GM10847 (cell line): ENCODE measurements around the gene TUT1.

ENCODE experiments used
- POLR2A ChIP-seq: IDR thresholded peaks from 2 replicates; pipeline ENCODE4 v1.6.1; 2011; ENCODE audit not compliant: insufficient read length; ENCODE audit errors: extremely low read depth

Gene TUT1

DNA sequence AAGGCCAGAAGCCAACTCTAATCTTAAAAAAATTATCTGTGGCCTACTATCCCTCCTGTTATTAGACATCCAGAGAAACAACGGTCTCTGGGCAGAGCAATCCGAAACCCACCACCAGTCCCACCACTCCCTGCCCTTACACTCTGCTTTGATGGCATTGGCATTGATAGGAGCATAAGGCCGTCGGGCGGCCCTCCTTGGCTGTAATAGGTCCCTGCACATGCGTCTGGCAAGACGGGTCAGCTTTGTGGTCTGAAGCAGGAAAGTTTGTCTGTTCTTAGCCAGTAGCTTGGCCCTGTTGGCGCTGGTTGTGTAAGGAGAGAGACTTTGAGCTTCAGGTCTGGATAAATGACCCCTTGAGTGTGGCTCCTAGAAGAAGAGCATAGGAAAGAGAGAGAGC, 3.8 kb upstream of the TUT1 start:
- no peak for TF ChIP-seq POLR2A

DNA sequence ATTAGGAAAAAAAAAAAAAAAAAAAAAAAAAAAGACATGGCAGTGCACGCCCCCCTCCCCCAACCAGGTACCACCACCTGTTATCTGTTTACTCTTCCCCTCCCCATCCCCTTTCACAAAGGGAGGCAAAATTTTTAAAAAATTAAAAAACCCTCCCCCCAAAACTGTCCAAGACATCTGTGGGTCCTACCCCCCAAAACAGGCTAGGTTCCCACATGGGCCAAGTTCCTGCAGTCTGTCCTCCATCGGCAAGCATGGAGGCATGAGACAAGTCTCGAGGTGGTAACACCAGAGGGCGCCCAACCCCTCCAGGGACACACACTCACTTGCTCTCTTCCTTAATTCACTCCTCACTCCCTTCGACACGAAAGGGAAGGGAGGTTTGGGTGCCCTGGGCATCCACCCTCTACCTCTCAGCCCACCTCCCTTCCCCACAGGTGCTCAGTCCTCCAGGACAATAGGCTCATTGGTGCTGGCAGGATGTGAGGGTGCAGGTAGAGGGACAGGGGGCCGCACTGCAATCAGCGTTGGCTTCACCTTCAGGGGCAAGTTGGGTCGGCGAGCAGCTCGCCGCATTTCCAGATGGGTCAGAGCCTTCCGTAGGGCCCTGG, 2.2 kb upstream of the TUT1 start:
- TF ChIP-seq POLR2A: no peak

DNA sequence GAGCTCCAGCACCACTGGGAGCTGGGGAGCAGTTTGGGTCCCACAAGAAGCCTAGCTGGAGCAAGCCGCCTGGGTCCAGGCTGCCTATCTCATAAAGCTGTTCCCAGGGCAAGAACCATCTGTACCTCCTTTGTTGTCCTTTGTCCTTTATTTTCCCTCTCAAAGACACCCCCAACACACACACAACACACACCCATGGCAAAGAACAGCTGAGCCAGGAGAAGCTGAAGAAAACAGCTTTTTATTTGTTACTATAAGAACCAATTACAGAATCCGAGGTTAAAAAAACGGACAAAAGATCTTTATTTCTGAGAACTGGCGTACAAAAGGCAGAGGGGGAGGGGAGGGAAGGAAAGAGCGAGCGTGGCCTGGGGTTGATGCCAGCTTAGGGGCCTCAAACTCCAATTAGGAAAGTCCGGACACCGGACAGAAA, 1.7 kb upstream of the TUT1 start:
- TF ChIP-seq POLR2A: no peak

DNA sequence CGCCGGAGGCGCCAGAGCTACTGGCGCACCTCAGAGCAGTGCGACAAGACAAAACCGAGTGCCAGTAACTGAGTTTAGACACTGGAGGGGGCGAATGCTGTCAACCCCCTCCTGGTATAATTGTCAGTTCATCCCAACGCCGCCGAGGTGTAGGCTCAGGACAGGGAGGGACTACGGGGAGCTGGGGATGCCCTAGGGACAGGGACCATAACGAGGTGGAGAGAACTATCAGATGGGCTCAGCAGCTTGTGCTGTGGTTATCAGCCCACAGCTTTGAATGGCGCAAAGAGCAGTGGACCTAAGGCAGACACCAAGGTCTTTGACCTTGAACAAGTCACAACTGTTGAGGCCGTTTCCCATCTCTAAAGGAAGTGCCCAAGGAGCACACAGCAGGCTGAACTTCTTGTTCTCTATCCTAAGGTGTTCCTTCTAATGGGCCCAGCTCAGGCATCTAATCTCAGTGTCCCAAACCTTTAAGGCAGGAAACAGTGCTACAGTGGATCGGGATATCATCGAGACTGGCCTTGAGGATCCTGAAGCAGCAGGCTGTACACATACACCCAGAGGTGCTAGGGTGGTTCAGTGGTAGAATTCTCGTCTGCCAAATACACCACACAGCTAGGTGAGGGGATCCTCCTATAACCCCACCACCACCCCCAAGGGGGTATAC, 958 bp upstream of the TUT1 start:
- no peak for TF ChIP-seq POLR2A

DNA sequence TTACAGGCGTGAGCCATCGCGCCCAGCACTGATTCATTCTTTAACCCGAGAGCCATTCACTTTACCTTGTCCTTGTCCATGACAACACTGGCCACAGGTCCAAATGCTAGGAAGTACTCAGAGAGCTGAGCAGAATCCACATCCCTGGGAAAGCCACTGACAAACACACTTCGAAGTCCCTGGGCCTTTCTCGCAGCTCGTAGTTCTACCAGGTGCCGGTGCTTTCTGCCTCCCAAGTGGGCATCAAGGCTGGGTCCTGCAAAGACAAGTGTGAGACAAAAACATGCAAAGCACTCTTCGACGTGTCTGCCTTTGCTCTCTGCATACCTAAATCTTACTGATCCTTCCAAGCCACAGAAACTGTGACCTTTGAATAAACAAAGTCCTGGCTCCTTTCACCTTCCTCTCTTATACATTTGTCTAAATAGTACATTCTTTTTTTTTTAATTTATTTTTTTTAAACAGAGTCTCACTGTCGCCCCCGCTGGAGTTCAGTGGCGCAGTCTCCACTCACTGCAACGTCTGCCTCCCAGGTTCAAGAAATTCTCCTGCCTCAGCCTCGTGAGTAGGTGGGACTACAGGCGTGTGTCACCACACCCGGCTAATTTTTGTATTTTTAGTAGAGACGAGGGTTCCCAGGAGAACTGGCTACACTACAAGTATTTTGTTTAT, 2.2 kb downstream of the TUT1 start:
- TF ChIP-seq POLR2A: no peak

DNA sequence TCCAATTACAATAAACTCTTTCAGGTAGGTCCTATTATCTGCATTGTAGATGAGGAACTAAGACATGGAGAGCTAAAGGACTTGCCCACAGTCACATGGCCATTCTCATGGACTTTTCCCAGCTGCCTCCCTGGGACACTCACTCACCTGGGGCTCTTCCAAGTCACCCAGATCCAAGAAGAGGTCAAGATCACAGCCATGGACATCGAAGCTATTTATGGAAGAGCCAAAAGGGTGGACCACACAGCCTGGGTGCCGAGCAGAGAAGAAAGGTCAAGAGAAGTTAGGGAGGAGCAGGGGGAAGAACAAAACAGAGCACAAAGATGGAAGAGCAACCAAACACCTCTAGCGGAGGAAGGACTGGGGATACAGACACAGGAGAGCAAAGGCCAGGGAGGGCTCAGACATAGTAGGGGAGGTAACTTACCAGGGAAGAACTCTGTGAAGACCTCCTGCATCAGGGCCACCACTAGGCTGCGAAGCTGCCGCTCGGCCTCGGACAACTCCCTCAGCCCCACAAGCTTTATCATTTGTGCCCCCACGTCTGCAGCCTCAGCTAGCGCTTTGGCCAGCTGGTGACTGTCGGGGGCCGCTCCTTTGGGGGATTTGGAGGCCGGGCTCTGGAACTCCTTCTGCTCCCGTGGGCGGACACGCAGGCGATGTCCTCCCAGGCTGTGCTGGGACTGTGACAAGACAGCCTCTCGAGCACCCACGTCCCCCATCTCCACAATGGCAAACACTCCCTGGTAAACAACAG, 10.2 kb downstream of the TUT1 start:
- no peak for TF ChIP-seq POLR2A

DNA sequence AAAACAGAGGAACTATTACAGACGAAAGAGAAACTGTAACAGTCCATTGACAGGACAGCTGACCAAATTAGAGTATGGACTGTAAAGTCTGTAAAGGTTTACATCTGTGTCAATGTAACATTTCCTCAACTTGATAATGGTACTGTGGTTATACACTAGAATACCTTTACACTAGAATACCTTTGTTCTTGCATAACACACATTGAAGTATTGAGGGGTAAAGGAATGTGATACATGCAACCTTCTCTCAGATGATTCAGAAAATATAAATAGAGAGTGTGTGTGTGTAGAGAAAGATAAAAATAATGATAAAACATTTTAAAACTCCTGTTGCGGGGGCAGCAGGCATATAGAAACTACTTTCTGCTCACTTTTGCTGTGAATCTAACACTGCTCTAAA, 12.1 kb downstream of the TUT1 start:
- TF ChIP-seq POLR2A: no peak

DNA sequence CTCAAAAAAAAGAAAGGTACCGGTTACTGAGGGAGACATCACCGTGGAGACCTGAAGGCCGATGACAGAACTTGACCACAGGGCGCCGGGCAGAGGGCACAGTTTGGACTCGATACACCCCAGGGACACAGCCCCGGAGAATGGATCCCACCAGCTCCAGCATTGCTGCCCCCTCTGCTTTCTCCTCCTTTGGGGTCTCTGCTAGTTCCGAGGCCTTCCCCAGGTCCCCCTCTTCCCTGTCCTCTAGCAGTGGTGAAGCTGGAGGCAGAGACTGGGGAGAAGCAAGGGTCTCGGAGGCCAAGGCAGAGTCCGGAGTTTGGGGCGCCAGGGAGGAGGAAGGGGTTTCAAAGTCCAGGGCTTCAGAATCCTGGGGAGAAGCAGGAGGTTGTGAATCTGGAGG, 12.8 kb downstream of the TUT1 start:
- TF ChIP-seq POLR2A: no peak

DNA sequence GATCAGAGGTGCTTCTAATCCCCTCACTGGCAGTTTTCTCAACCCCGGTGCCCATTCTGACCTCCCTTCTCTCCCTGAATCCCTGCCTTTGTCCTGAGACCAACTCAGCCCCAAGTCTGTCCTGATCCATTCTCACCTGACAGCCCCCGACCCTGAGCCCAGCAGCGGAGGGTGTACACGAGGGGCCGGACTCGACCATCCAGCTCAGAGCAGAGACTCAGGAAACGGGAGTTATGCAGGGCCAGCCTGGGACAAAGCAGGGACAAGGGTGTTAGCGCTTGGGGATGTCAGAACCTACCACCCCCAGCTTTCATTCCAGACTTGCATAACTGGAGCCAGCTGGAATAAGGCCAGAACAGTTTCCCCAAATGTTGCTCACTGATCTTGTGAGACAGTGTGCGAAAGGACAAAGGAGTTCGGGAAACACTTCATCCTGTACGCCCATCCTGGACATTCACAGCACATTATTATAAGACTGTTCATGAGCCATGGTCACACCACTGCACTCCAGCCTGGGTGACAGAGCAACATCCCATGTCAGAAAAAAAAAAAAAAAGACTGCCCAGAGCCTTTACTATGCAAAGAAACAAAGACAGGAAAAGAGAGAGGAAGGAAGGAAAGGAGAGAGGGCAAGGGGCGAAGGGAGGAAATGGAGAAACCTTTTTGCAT, 14.1 kb downstream of the TUT1 start:
- no peak for TF ChIP-seq POLR2A

DNA sequence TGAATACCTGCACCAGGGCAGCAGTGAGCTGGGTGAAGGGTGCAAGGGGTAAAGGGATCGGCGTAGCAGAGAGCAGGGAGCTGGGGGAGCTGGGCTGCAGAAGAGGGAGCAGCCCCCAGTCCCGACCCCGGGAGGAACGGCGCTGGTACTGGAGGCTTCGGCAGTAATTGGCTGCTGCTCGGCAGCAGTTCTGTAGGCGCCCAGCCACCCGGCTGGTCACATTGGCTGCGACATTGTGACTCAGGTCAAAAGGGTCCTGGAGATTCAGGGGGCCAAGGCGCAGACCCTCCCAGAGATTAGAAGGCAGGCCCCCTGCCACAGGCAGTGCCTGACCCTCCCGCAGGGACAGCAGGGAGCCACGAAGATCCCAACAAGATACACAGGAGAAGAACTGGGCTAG, 15.5 kb downstream of the TUT1 start:
- TF ChIP-seq POLR2A: no peak

DNA sequence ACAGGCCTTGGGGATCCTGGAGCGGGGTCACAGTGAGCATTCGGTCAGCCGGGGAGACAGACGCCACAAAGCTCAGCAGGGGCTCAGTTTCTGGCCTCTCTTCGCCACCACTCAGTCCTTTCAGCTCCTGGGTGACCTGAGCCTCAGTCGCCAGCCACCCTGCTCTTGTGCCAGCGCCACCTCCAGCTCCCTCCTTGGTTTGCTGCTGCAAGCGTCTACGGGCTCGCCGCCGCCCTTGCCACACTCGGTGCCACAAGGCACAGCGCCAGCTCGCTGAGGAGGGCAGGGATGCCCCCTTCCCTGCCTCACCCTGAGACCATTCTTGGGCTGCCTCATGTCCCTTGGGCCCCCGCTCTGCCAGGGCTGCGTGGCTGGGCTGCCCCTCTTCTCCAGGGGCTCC, 16.2 kb downstream of the TUT1 start:
- no peak for TF ChIP-seq POLR2A

DNA sequence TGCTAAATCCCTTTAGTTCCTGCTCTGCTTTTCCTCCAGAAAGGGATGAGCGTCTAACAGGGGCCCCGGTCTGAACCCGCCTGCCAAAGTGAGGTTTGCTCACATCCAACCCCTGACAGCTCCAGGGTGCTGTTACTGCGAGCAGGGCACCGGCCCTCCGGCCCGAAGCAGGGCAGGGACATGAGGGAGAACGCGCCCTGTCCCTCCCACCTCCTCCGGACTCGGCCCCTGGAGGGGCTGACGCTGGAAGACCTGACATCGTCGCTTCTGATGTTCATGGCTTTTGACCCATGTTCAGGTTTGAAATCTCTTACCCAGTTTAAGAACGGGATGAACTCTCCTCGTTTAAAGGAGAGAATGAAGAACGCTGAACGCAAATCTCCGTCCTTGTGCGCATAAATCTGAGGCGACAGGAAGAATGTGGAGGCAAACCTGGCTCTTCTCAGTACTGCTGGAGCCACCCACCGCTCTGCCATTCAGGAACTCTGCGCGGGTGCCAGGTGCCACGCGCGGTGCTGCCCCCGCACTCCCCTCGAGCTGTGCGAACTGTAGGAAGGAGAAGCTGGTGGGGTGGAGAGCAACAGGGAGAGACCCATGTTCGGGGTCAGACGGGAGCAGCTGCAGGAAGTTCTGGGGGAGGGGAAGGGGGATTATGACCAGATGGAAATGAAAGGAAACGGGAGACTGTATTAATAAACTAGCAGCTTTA, 16.8 kb downstream of the TUT1 start:
- TF ChIP-seq POLR2A: no peak

DNA sequence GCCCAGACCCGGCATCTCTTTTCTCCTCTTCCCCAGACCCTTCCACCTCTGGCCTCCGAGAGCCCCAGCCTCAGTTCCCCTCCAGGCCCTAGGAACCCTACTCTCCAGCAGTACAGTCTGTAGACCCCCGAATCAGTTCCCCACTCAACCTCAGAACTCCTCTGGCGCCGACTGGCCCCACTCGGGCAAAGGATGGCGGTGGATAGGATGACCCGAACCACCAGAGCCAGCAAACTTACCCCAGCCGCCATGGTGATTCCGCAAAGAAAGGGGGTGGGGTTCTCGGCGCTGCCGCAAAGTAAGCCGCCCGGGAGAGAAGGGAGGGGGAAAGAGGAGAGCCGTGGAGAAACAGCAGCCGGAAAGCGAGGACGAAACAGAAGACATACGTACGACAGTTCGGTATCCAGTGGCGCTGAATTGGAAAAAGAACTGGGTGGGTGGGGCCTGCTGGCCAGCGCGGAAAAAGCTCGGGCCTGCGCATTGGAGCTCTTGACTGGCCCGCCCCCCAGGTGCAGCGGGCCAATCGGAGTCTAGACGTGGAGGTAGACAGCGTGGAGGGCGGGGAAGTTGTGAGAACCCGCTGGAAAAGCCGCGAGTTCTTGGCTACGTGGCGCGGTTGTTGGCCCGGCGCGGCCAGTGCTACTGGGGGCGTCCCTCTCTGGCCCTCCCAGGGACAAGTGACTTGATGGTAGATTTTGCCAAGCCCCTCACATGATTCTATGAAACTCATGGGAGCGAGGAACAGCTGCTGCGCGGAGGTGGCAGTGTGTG, 17.5 kb downstream of the TUT1 start, which contains the start of gene EEF1G:
Gene EEF1G (minus strand): TSS at position 300 of the 771 bp plus-strand sequence. CDS start 49 bp downstream, at position 251.
- peak; percentile 62 for TF ChIP-seq POLR2A
